CD4-positive, alpha-beta T cell (primary cell): ENCODE data around the gene MRPL1. TPM values are rescaled to one million over a fixed set of nuclear protein-coding genes. Genes with fewer than 3 reads are reported as not detected.
"Not testable (repeated sequence)": the region's sequence is repeated elsewhere in the genome, so short reads cannot be mapped to it uniquely, and the experiment has no call there.

ENCODE experiments used
- ATAC-seq: fragments of 200-7000 bp; cut with Tn5 transposase; one replicate; pipeline ENCODE4 v1.10.0; 2022; ENCODE audit warnings: mild to moderate bottlenecking; ENCODE audit not compliant: poor library complexity
- CTCF ChIA-PET: fragments of 350-600 bp; sonication (Branson Sonifier 250); formaldehyde crosslinking; loops from one replicate; lab custom pipeline; 2021; ENCODE audit warnings: antibody characterized with exemption, inconsistent platforms; lab: Charles Lee
- POLR2A ChIA-PET: fragments of 350-600 bp; sonication (Branson Sonifier 250); formaldehyde crosslinking; loops from one replicate; lab custom pipeline; 2021; ENCODE audit warnings: antibody characterized with exemption, inconsistent platforms; lab: Charles Lee
- DNase-seq, 14 experiments: peaks; one replicate each; pipeline ENCODE4 v3.0.0-alpha.2; 2013 to 2020; ENCODE audit warnings: mixed read lengths in 2 of 14
- H3K27ac ChIP-seq, 2 donors: one replicate each; pipeline versions ENCODE4 v1.5.1 to v1.7.0; 2013; ENCODE audit warnings: low read length in 2 of 2, low read depth in 1 of 2, mild to moderate bottlenecking in 1 of 2
- H3K27me3 ChIP-seq, 2 experiments: 1 replicate in 1 of 2; 2 replicates in 1 of 2; pipeline versions ENCODE4 v1.6.1 to v1.7.0; 2013; ENCODE audit warnings: low read length in 2 of 2, control low read depth in 1 of 2, mild to moderate bottlenecking in 1 of 2, moderate library complexity in 1 of 2; ENCODE audit not compliant: insufficient read depth in 2 of 2, control insufficient read depth in 1 of 2
- H3K36me3 ChIP-seq: one replicate; pipeline ENCODE4 v1.6.1; 2013; ENCODE audit warnings: low read length, control low read depth; ENCODE audit not compliant: insufficient read depth
- H3K4me1 ChIP-seq: one replicate; pipeline ENCODE4 v1.6.1; 2013; ENCODE audit warnings: low read length, control low read depth; ENCODE audit not compliant: insufficient read depth
- H3K4me3 ChIP-seq: one replicate; pipeline ENCODE4 v1.5.1; 2013; ENCODE audit warnings: mild to moderate bottlenecking, low read length, moderate library complexity
- H3K9me3 ChIP-seq, 2 experiments: 1 replicate in 1 of 2; 2 replicates in 1 of 2; pipeline versions ENCODE4 v1.6.1 to v1.7.0; 2013; ENCODE audit warnings: low read length in 2 of 2, mild to moderate bottlenecking in 2 of 2, control low read depth in 1 of 2, moderate library complexity in 1 of 2; ENCODE audit not compliant: control insufficient read depth in 1 of 2, insufficient read depth in 1 of 2
- H3K27ac Mint-ChIP-seq: one replicate; pipeline ENCODE4 v1.8.0; 2020; ENCODE audit warnings: mixed read lengths
- H3K27me3 Mint-ChIP-seq: one replicate; pipeline ENCODE4 v1.8.0; 2021; ENCODE audit warnings: mixed read lengths
- H3K36me3 Mint-ChIP-seq: one replicate; pipeline ENCODE4 v1.8.0; 2021; ENCODE audit warnings: low read depth, mixed read lengths
- H3K4me1 Mint-ChIP-seq: one replicate; pipeline ENCODE4 v1.8.0; 2021; ENCODE audit warnings: low read depth, mixed read lengths
- H3K4me3 Mint-ChIP-seq: one replicate; pipeline ENCODE4 v1.8.0; 2020; ENCODE audit warnings: mild to moderate bottlenecking, mixed read lengths
- H3K9me3 Mint-ChIP-seq: one replicate; pipeline ENCODE4 v1.8.0; 2020; ENCODE audit warnings: mixed read lengths
- intact Hi-C, 2 experiments: fragments of 100-400 bp; cut with DNase I in 1 of 2; cut with micrococcal nuclease in 1 of 2; formaldehyde crosslinking; loops; one replicate each; pipeline versions ENCODE4 v1.15.1 to v1.9.0; 2023 to 2025; cut with DNase I, micrococcal nuclease
- total RNA-seq, 174 experiments: library from RNA in 2 of 174; stranded (reverse) in 2 of 174; gene quantifications; one replicate each; pipeline ENCODE4 v1.2.3 and lab custom pipeline; 2021 to 2026
- TF ChIP-seq, protein P1 (sequence below): fragments of 200-600 bp; IDR thresholded peaks from one replicate; pipeline ENCODE4 v1.8.0; 2022; ENCODE audit warnings: antibody characterized with exemption, mild to moderate bottlenecking

Gene MRPL1
- total RNA-seq, 2 experiments from 2014 or later = 14.8 to 17.5 TPM

DNA sequence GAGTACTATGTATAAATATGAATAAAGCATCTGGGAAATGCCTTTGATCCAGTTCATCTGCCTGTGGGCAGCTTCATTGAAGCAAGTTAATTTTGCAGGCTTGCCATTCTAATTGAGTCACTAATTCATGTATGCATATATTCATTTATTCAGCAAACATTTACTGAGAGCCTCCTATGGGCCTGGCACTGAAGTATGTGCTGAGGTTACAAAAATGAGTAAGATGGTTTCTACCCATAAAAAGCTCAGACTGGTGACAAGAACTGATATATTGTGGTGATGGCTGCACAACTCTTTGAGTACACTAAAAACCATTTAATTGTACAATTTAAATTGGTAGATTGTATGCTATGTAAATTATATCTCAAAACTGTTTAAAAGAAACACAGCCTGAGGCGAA lies 1.1 kb upstream of the MRPL1 start:
- Mint-ChIP-seq H3K36me3 (peaks cover 32% of the 10 kb centered on the region), H3K27me3 (peaks cover 7% of the 10 kb centered on the region), H3K4me1 (peaks cover 70% of the 10 kb centered on the region), H3K4me3 (peak overlapping the region; percentile 91), H3K9me3 (no peaks in the 10 kb centered on the region), H3K27ac (peak overlapping the region; percentile 99)
- DNase-seq = no peak
- Histone ChIP-seq H3K36me3 (peaks cover 5% of the 10 kb centered on the region), H3K4me1 (peaks cover 54% of the 10 kb centered on the region), H3K27me3 (no peaks in the 10 kb centered on the region), H3K9me3 (no peaks in the 10 kb centered on the region), H3K4me3 (peak overlapping the region; percentile 77), H3K27ac (peak overlapping the region; percentile 99)
- intact Hi-C loops = loop anchor here (5.0 kb wide), 3 partner anchors 124 to 1714 kb away; partner anchors contain the start of genes CCNI (in 1 of the 2) and NUP54 (in 1 of the 2)
- ChIA-PET POLR2A (interaction anchor here (0.9 to 17.1 kb wide), 28 partner anchors 10 to 1922 kb away, joined by 3 to 1450 read pairs (median 6); partner anchors contain the start of genes CCNI, CNOT6L, NUP54 and PAQR3), CTCF (interaction anchor here (0.8 to 3.0 kb wide), 14 partner anchors 8 to 148 kb away, joined by 3 to 34 read pairs (median 4); partner anchors contain the start of gene CNOT6L)
- TF ChIP-seq, protein P1, sequence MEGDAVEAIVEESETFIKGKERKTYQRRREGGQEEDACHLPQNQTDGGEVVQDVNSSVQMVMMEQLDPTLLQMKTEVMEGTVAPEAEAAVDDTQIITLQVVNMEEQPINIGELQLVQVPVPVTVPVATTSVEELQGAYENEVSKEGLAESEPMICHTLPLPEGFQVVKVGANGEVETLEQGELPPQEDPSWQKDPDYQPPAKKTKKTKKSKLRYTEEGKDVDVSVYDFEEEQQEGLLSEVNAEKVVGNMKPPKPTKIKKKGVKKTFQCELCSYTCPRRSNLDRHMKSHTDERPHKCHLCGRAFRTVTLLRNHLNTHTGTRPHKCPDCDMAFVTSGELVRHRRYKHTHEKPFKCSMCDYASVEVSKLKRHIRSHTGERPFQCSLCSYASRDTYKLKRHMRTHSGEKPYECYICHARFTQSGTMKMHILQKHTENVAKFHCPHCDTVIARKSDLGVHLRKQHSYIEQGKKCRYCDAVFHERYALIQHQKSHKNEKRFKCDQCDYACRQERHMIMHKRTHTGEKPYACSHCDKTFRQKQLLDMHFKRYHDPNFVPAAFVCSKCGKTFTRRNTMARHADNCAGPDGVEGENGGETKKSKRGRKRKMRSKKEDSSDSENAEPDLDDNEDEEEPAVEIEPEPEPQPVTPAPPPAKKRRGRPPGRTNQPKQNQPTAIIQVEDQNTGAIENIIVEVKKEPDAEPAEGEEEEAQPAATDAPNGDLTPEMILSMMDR = no peak
- ATAC-seq = peak; percentile 24

DNA sequence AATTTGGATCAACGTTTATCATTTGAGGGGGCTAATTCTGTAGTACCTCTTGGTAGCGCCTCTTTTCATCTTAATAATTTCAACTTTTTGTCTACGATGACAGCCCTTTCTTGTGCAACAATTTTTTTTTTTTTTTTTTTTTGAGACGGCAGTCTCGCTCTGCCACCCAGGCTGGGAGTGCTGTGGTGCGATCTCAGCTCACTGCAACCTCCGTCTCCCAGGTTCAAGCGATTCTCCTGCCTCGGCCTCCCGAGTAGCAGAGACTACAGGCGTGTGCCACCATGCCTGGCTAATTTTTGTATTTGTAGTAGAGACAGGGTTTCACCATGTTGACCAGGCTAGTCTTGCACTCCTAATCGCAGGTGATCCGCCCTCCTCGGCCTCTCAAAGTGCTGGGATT lies 711 bp downstream of the MRPL1 start:
- DNase-seq = peak in 4 of 14 experiments; percentile 11 to 56 (median 28)
- intact Hi-C loops = loop anchor here (5.0 kb wide), 3 partner anchors 126 to 1716 kb away; partner anchors contain the start of genes CCNI (in 1 of the 2) and NUP54 (in 1 of the 2)

DNA sequence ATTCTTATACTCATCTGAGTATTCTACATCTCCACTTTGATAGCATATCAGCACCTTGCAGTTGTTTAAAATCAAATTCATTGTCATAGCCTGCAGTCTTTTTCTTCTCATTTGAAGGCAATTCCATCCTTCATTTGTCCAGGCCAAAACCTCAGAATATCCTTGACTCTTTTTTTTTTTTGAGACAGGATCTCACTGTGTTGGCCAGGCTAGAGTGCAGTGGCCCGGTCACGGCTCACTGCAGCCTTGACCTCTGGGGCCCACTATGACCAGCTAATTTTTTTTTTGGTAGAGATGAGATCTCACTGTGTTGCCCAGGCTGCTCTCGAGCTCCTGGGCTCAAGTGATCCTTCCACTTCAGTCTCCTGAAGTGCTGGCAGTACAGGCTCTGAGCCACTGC lies 2.6 kb downstream of the MRPL1 start:
- CTCF ChIA-PET = no interaction called here
- peaks cover 51% of the 10 kb centered on the region for H3K36me3 Mint-ChIP-seq

More for the DNA sequence above, 711 bp downstream of the MRPL1 start:
- not testable (repeated sequence) for H3K27me3 ChIP-seq, ATAC-seq, H3K9me3 ChIP-seq, H3K36me3 ChIP-seq, H3K27me3 Mint-ChIP-seq, H3K9me3 Mint-ChIP-seq
- CTCF ChIA-PET = interaction anchor here (0.7 to 3.0 kb wide), 2 partner anchors 46 to 937 kb away, joined by 6 to 34 read pairs; partner anchors contain the start of gene CNOT6L
- H3K27ac Mint-ChIP-seq = peak overlapping the region; percentile 99
- peaks cover 61% of the 10 kb centered on the region for H3K4me1 Mint-ChIP-seq
- H3K36me3 Mint-ChIP-seq = peaks cover 36% of the 10 kb centered on the region
- H3K4me3 ChIP-seq = peak overlapping the region; percentile 77
- H3K4me3 Mint-ChIP-seq = peak overlapping the region; percentile 91
- peak overlapping the region; percentile 99 for H3K27ac ChIP-seq
- POLR2A ChIA-PET = interaction anchor here (1.5 to 17.1 kb wide), 5 partner anchors 11 to 787 kb away, joined by 3 to 1450 read pairs (median 12); partner anchors contain the start of genes CCNI and CNOT6L
- peaks cover 44% of the 10 kb centered on the region for H3K4me1 ChIP-seq

More for the DNA sequence above, 2.6 kb downstream of the MRPL1 start:
- intact Hi-C loops = loop anchor here in 1 of 2 experiments (5.0 kb wide), 1 partner anchor 123 kb away; no protein-coding TSS in a partner anchor
- H3K9me3 Mint-ChIP-seq = no peaks in the 10 kb centered on the region
- peaks cover 65% of the 10 kb centered on the region for H3K4me1 Mint-ChIP-seq
- TF ChIP-seq, protein P1 = no peak
- POLR2A ChIA-PET = no interaction called here
- Histone ChIP-seq H3K4me1 (peaks cover 40% of the 10 kb centered on the region), H3K9me3 (no peaks in the 10 kb centered on the region), H3K4me3 (no peak overlapping the region), H3K27me3 (no peaks in the 10 kb centered on the region), H3K27ac (no peak overlapping the region), H3K36me3 (peaks cover 8% of the 10 kb centered on the region)
- peaks cover 7% of the 10 kb centered on the region for H3K27me3 Mint-ChIP-seq
- H3K4me3 Mint-ChIP-seq = peak overlapping the region; percentile 14
- DNase-seq = no peak
- ATAC-seq = no peak
- H3K27ac Mint-ChIP-seq = peak overlapping the region; percentile 43
